ENCODE results near the gene CDC45. TPM values are rescaled to one million over a fixed set of nuclear protein-coding genes. Genes with fewer than 3 reads are reported as not detected.

CDC45 gene
- total RNA-seq, 1 experiment from 2014 or later = 29.1 TPM

- no peaks in the 10 kb centered on the region for H3K36me3 ChIP-seq (ENCODE audit: low read depth)
- no peaks in the 10 kb centered on the region for H3K4me1 ChIP-seq (replicated peaks; ENCODE audit: insufficient read depth)
- BruUV-seq (replicated peaks) = no TSS peak
- intact Hi-C loops (cut with micrococcal nuclease; ENCODE audit: unreplicated experiment) = no loop called here
- no peaks in the 10 kb centered on the region for H3K79me2 ChIP-seq (ENCODE audit: low read depth)
- ChIA-PET POLR2A (ENCODE audit: unreplicated experiment) (no interaction called here), CTCF (no interaction called here)
- no peaks in the 10 kb centered on the region for H3K9me2 ChIP-seq (ENCODE audit: insufficient read depth)
- no peaks in the 10 kb centered on the region for H4K20me1 ChIP-seq (ENCODE audit: insufficient read depth)
- H2AFZ ChIP-seq = no peak overlapping the region
- H3F3A ChIP-seq (ENCODE audit: insufficient read depth, low read depth) = no peaks in the 10 kb centered on the region
- no peak overlapping the region for H3K4me3 ChIP-seq
- no peaks in the 10 kb centered on the region for H3K9me3 ChIP-seq (ENCODE audit: insufficient read depth, low read depth)
- no peak for DNase-seq
- H3K27ac ChIP-seq = no peak overlapping the region
- no peak for TF ChIP-seq EZH2 (IDR thresholded peaks at IDR 0.05; ENCODE audit: low read depth)
- TF ChIP-seq CTCF (conservative IDR thresholded peaks at IDR 0.05) = no peak
- H3K4me2 ChIP-seq = no peak overlapping the region
- H3K27me3 ChIP-seq (ENCODE audit: insufficient read depth, low read depth) = no peaks in the 10 kb centered on the region
These were observed 45.5 kb downstream of the CDC45 start for GRCh38 chr22:19525116-19525660.

- POLR2A ChIA-PET (ENCODE audit: unreplicated experiment) = no interaction called here
These were observed 45.9 kb downstream of the CDC45 start for GRCh38 chr22:19525666-19526065.

GRCh38 chr22:19526076-19526701 lies 46.5 kb downstream of the CDC45 start:
- no peak overlapping the region for H2AFZ ChIP-seq
- H3K9me2 ChIP-seq (ENCODE audit: insufficient read depth) = no peaks in the 10 kb centered on the region
- ChIA-PET CTCF (no interaction called here), POLR2A (ENCODE audit: unreplicated experiment) (no interaction called here)
- H3K27me3 ChIP-seq (ENCODE audit: insufficient read depth, low read depth) = no peaks in the 10 kb centered on the region
- no peak overlapping the region for H3K4me2 ChIP-seq
- H3K9me3 ChIP-seq (ENCODE audit: insufficient read depth, low read depth) = no peaks in the 10 kb centered on the region
- no peaks in the 10 kb centered on the region for H3K36me3 ChIP-seq (ENCODE audit: low read depth)
- BruUV-seq (replicated peaks) = no TSS peak
- H3K4me3 ChIP-seq = no peak overlapping the region
- H3K27ac ChIP-seq = no peak overlapping the region
- intact Hi-C loops (cut with micrococcal nuclease; ENCODE audit: unreplicated experiment) = no loop called here
- H3K79me2 ChIP-seq (ENCODE audit: low read depth) = no peaks in the 10 kb centered on the region
- no peaks in the 10 kb centered on the region for H3K4me1 ChIP-seq (replicated peaks; ENCODE audit: insufficient read depth)
- DNase-seq = no peak
- no peaks in the 10 kb centered on the region for H3F3A ChIP-seq (ENCODE audit: insufficient read depth, low read depth)
- no peaks in the 10 kb centered on the region for H4K20me1 ChIP-seq (ENCODE audit: insufficient read depth)
- TF ChIP-seq CTCF (conservative IDR thresholded peaks at IDR 0.05) (no peak), EZH2 (IDR thresholded peaks at IDR 0.05; ENCODE audit: low read depth) (no peak)

More at GRCh38 chr22:19525666-19526065, 45.9 kb downstream of the CDC45 start:
- H3K4me2 ChIP-seq = no peak overlapping the region
- no peaks in the 10 kb centered on the region for H3K36me3 ChIP-seq (ENCODE audit: low read depth)
- H3K27me3 ChIP-seq (ENCODE audit: insufficient read depth, low read depth) = no peaks in the 10 kb centered on the region
- DNase-seq = no peak
- no peaks in the 10 kb centered on the region for H3K9me2 ChIP-seq (ENCODE audit: insufficient read depth)
- H3K4me3 ChIP-seq = no peak overlapping the region
- CTCF ChIA-PET = no interaction called here
- H4K20me1 ChIP-seq (ENCODE audit: insufficient read depth) = no peaks in the 10 kb centered on the region
- H3K9me3 ChIP-seq (ENCODE audit: insufficient read depth, low read depth) = no peaks in the 10 kb centered on the region
- TF ChIP-seq CTCF (conservative IDR thresholded peaks at IDR 0.05) (no peak), EZH2 (IDR thresholded peaks at IDR 0.05; ENCODE audit: low read depth) (no peak)
- no peaks in the 10 kb centered on the region for H3K4me1 ChIP-seq (replicated peaks; ENCODE audit: insufficient read depth)
- H2AFZ ChIP-seq = no peak overlapping the region
- H3K79me2 ChIP-seq (ENCODE audit: low read depth) = no peaks in the 10 kb centered on the region
- no peaks in the 10 kb centered on the region for H3F3A ChIP-seq (ENCODE audit: insufficient read depth, low read depth)
- intact Hi-C loops (cut with micrococcal nuclease; ENCODE audit: unreplicated experiment) = no loop called here
- no TSS peak for BruUV-seq (replicated peaks)
- H3K27ac ChIP-seq = no peak overlapping the region
